HCT116 (cell line): ENCODE measurements around the gene WDPCP. TPM values are rescaled to one million over a fixed set of nuclear protein-coding genes. Genes with fewer than 3 reads are reported as not detected.

Experiments used
- ATAC-seq: fragments of 200-7000 bp; cut with Tn5 transposase; 2 replicates; pipeline ENCODE4 v1.9.1; 2020; ENCODE audit warnings: mild to moderate bottlenecking, moderate library complexity
- BruUV-seq: library from RNA; stranded (reverse); fragments of 400-500 nt; replicated peaks from 2 replicates; lab custom pipeline; 2021; lab: Mats Ljungman, UMichigan
- CTCF ChIA-PET: fragments of 300-600 bp; sonication (Branson Sonifier 250); formaldehyde crosslinking; loops from one replicate; lab custom pipeline; 2021; ENCODE audit warnings: antibody characterized with exemption; lab: Charles Lee
- POLR2A ChIA-PET: fragments of 300-600, 350-600 bp; sonication (Branson Sonifier 250); formaldehyde crosslinking; loops from one replicate; lab custom pipeline; 2021; ENCODE audit warnings: antibody characterized with exemption; lab: Charles Lee
- RAD21 ChIA-PET, 2 experiments: fragments of 300-600 bp; sonication (Branson Sonifier 250); formaldehyde crosslinking; loops; one replicate each; lab custom pipeline; 2023; ENCODE audit warnings: low total read pairs in 2 of 2; ENCODE audit not compliant: uncharacterized antibody in 2 of 2, unreplicated experiment in 2 of 2, low non-redundant PET in 1 of 2; lab: Charles Lee
- DNase-seq: peaks from one replicate; pipeline ENCODE4 v3.0.0-alpha.2; 2010; ENCODE audit warnings: low read depth, low spot score
- H2AFZ ChIP-seq: fragments of 200-600 bp; shearing (Covaris generic), sonication (generic); 2 replicates; pipeline ENCODE4 v1.6.1; 2017; ENCODE audit warnings: low read depth, mixed run types, mixed read lengths, antibody characterized with exemption, low read length; ENCODE audit not compliant: poor library complexity, severe bottlenecking
- H3K27ac ChIP-seq: 2 replicates; pipeline ENCODE4 v1.5.1; 2012; ENCODE audit warnings: low read depth, low read length
- H3K27me3 ChIP-seq: fragments of 200-600 bp; sonication (generic); 2 replicates; pipeline ENCODE4 v1.6.1; 2016; ENCODE audit warnings: mixed run types, low read length, mixed read lengths; ENCODE audit not compliant: insufficient read depth
- H3K36me3 ChIP-seq, 2 experiments: fragments of 200-500 bp in 1 of 2; fragments of 200-600 bp in 1 of 2; sonication (Bioruptor generic) in 1 of 2; sonication (generic) in 1 of 2; 2 replicates each; pipeline versions ENCODE4 v1.5.1 to v1.6.1; 2014 to 2016; ENCODE audit warnings: low read length in 2 of 2, inconsistent platforms in 1 of 2, mixed read lengths in 1 of 2, mixed run types in 1 of 2; ENCODE audit not compliant: insufficient read depth in 2 of 2, control insufficient read depth in 1 of 2
- H3K4me1 ChIP-seq, 2 experiments: fragments of 200-600 bp in 1 of 2; sonication (generic) in 1 of 2; 2 replicates each; pipeline versions ENCODE4 v1.5.1 to v1.6.1; 2012 to 2017; ENCODE audit warnings: low read length in 2 of 2, inconsistent platforms in 1 of 2, mild to moderate bottlenecking in 1 of 2, mixed read lengths in 1 of 2, mixed run types in 1 of 2, moderate library complexity in 1 of 2; ENCODE audit not compliant: insufficient read depth in 2 of 2, control insufficient read depth in 1 of 2
- H3K4me2 ChIP-seq: fragments of 200-600 bp; sonication (generic); 2 replicates; pipeline ENCODE4 v1.6.1; 2017; ENCODE audit warnings: mixed run types, low read length, mixed read lengths
- H3K4me3 ChIP-seq, 2 experiments: fragments of 200-600 bp in 1 of 2; sonication (generic) in 1 of 2; replicated peaks in 1 of 2; 2 replicates each; pipeline ENCODE4 v1.5.1; 2011 to 2016; ENCODE audit warnings: low read length in 2 of 2, control low read depth in 1 of 2, low read depth in 1 of 2, mild to moderate bottlenecking in 1 of 2, mixed read lengths in 1 of 2, mixed run types in 1 of 2
- H3K79me2 ChIP-seq: fragments of 200-600 bp; sonication (generic); 2 replicates; pipeline ENCODE4 v1.6.1; 2017; ENCODE audit warnings: mild to moderate bottlenecking, mixed run types, low read length, moderate library complexity, mixed read lengths; ENCODE audit not compliant: insufficient read depth
- H3K9ac ChIP-seq: fragments of 200-600 bp; sonication (generic); 2 replicates; pipeline ENCODE4 v1.6.1; 2016; ENCODE audit warnings: low read length, mixed read lengths
- H3K9me2 ChIP-seq: fragments of 200-600 bp; sonication (generic), shearing (Covaris generic); 2 replicates; pipeline ENCODE4 v1.6.1; 2017; ENCODE audit warnings: mixed run types, mild to moderate bottlenecking, moderate library complexity; ENCODE audit not compliant: insufficient read depth
- H3K9me3 ChIP-seq, 2 experiments: fragments of 200-500 bp in 1 of 2; fragments of 200-600 bp in 1 of 2; sonication (Bioruptor generic) in 1 of 2; sonication (generic) in 1 of 2; 2 replicates each; pipeline ENCODE4 v1.6.1; 2014 to 2017; ENCODE audit warnings: low read length in 2 of 2, mixed read lengths in 2 of 2, inconsistent platforms in 1 of 2, low read depth in 1 of 2, mild to moderate bottlenecking in 1 of 2, mixed run types in 1 of 2, moderate library complexity in 1 of 2; ENCODE audit not compliant: control insufficient read depth in 1 of 2, insufficient read depth in 1 of 2
- H4K20me1 ChIP-seq: fragments of 200-600 bp; sonication (generic), shearing (Covaris generic); 2 replicates; pipeline ENCODE4 v1.6.1; 2017; ENCODE audit warnings: mixed run types, mild to moderate bottlenecking, moderate library complexity; ENCODE audit not compliant: insufficient read depth
- CEBPB ChIP-seq: IDR thresholded peaks from 2 replicates; pipeline ENCODE4 v1.6.1; 2012; ENCODE audit warnings: low read depth
- ELF1 ChIP-seq: IDR thresholded peaks from 2 replicates; pipeline ENCODE4 v1.6.1; 2012; ENCODE audit warnings: low read depth, borderline replicate concordance
- FOSL1 ChIP-seq: IDR thresholded peaks from 2 replicates; pipeline ENCODE4 v1.6.1; 2012; ENCODE audit warnings: low read depth
- POLR2AphosphoS5 ChIP-seq: IDR thresholded peaks from 2 replicates; pipeline ENCODE4 v1.6.1; 2011; ENCODE audit warnings: mild to moderate bottlenecking, low read depth, low read length, moderate library complexity
- RAD21 ChIP-seq: IDR thresholded peaks from 2 replicates; pipeline ENCODE4 v1.6.1; 2012; ENCODE audit warnings: low read depth, mild to moderate bottlenecking
- SIN3A ChIP-seq: IDR thresholded peaks from 2 replicates; pipeline ENCODE4 v1.6.1; 2012; ENCODE audit warnings: low read depth
- SP1 ChIP-seq: IDR thresholded peaks from 2 replicates; pipeline ENCODE4 v1.6.1; 2012; ENCODE audit warnings: low read depth
- TCF7L2 ChIP-seq: IDR thresholded peaks from 2 replicates; pipeline ENCODE4 v1.7.0; 2011; ENCODE audit warnings: borderline replicate concordance, inconsistent platforms; ENCODE audit not compliant: insufficient read depth, insufficient read length; ENCODE audit errors: extremely low read depth
- ZFX ChIP-seq: fragments of 450-650 bp; IDR thresholded peaks from 2 replicates; pipeline ENCODE4 v1.6.1; 2017
- ZNF274 ChIP-seq: fragments of 200-500 bp; sonication (Bioruptor generic); IDR thresholded peaks from 2 replicates; pipeline ENCODE4 v1.6.1; 2014; ENCODE audit warnings: mild to moderate bottlenecking, low read depth, low read length, inconsistent platforms
- intact Hi-C: fragments of 100-400 bp; cut with micrococcal nuclease; formaldehyde crosslinking; loops from 2 replicates; pipeline ENCODE4 v1.10.0; 2022
- total RNA-seq: library from RNA; stranded (reverse); gene quantifications from one replicate; pipeline ENCODE4 v1.2.1, GENCODE V29; 2021; ENCODE audit not compliant: unreplicated experiment
- TF ChIP-seq, protein P1 (sequence below): IDR thresholded peaks from 2 replicates; pipeline ENCODE4 v1.6.1; 2012
- TF ChIP-seq, protein P2 (sequence below): IDR thresholded peaks from 2 replicates; pipeline ENCODE4 v1.6.1; 2012; ENCODE audit warnings: low read depth
- TF ChIP-seq, protein P3 (sequence below): IDR thresholded peaks from 2 replicates; pipeline ENCODE4 v1.6.1; 2012
- TF ChIP-seq, protein P4 (sequence below): IDR thresholded peaks from 2 replicates; pipeline ENCODE4 v1.6.1; 2011; ENCODE audit warnings: mild to moderate bottlenecking, low read length, moderate library complexity; ENCODE audit not compliant: insufficient replicate concordance; ENCODE audit errors: extremely low read depth

The WDPCP gene
- total RNA-seq, 1 experiment from 2014 or later = 4.1 TPM

DNA sequence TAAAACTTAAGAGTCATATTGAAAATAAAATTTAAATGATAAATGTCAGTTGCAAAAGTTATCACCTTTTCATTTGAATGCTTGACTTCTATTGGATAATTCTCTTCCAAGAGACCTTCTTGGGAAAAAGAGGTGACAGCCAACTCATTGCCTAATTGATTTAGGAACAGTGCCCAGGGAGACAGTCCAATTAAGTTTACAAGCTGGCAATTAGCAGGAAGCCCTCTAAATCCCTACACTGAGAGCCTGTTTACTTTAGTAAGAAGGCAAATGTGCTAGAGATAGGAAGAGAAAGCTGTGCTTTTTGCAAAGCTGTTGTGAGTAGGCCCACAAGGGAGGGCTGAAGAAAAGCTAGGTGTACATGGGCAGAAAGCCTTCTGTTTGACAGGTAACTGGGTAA, 189.1 kb downstream of the WDPCP start:
- intact Hi-C loops = no loop called here
- Histone ChIP-seq H3K27me3 (no peaks in the 10 kb centered on the region), H2AFZ (no peak overlapping the region), H3K4me1 (no peaks in the 10 kb centered on the region), H3K9me3 (no peaks in the 10 kb centered on the region), H3K79me2 (no peaks in the 10 kb centered on the region), H3K9me2 (no peaks in the 10 kb centered on the region), H4K20me1 (no peaks in the 10 kb centered on the region), H3K4me3 (no peak overlapping the region), H3K4me2 (no peak overlapping the region), H3K27ac (no peak overlapping the region), H3K9ac (no peak overlapping the region), H3K36me3 (no peaks in the 10 kb centered on the region)
- no peak for DNase-seq
- TF ChIP-seq POLR2AphosphoS5 (no peak), SP1 (no peak), SIN3A (no peak), ZFX (no peak), CEBPB (no peak), ZNF274 (no peak), RAD21 (no peak), FOSL1 (no peak), TCF7L2 (no peak), ELF1 (no peak)
- TF ChIP-seq, protein P1, sequence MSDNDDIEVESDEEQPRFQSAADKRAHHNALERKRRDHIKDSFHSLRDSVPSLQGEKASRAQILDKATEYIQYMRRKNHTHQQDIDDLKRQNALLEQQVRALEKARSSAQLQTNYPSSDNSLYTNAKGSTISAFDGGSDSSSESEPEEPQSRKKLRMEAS = no peak
- TF ChIP-seq, protein P2, sequence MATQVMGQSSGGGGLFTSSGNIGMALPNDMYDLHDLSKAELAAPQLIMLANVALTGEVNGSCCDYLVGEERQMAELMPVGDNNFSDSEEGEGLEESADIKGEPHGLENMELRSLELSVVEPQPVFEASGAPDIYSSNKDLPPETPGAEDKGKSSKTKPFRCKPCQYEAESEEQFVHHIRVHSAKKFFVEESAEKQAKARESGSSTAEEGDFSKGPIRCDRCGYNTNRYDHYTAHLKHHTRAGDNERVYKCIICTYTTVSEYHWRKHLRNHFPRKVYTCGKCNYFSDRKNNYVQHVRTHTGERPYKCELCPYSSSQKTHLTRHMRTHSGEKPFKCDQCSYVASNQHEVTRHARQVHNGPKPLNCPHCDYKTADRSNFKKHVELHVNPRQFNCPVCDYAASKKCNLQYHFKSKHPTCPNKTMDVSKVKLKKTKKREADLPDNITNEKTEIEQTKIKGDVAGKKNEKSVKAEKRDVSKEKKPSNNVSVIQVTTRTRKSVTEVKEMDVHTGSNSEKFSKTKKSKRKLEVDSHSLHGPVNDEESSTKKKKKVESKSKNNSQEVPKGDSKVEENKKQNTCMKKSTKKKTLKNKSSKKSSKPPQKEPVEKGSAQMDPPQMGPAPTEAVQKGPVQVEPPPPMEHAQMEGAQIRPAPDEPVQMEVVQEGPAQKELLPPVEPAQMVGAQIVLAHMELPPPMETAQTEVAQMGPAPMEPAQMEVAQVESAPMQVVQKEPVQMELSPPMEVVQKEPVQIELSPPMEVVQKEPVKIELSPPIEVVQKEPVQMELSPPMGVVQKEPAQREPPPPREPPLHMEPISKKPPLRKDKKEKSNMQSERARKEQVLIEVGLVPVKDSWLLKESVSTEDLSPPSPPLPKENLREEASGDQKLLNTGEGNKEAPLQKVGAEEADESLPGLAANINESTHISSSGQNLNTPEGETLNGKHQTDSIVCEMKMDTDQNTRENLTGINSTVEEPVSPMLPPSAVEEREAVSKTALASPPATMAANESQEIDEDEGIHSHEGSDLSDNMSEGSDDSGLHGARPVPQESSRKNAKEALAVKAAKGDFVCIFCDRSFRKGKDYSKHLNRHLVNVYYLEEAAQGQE = no peak
- TF ChIP-seq, protein P3, sequence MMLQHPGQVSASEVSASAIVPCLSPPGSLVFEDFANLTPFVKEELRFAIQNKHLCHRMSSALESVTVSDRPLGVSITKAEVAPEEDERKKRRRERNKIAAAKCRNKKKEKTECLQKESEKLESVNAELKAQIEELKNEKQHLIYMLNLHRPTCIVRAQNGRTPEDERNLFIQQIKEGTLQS = no peak
- TF ChIP-seq, protein P4, sequence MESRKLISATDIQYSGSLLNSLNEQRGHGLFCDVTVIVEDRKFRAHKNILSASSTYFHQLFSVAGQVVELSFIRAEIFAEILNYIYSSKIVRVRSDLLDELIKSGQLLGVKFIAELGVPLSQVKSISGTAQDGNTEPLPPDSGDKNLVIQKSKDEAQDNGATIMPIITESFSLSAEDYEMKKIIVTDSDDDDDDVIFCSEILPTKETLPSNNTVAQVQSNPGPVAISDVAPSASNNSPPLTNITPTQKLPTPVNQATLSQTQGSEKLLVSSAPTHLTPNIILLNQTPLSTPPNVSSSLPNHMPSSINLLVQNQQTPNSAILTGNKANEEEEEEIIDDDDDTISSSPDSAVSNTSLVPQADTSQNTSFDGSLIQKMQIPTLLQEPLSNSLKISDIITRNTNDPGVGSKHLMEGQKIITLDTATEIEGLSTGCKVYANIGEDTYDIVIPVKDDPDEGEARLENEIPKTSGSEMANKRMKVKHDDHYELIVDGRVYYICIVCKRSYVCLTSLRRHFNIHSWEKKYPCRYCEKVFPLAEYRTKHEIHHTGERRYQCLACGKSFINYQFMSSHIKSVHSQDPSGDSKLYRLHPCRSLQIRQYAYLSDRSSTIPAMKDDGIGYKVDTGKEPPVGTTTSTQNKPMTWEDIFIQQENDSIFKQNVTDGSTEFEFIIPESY = no peak
- ATAC-seq = no peak
- ChIA-PET POLR2A (no interaction called here), CTCF (no interaction called here), RAD21 (no interaction called here)
- BruUV-seq = no TSS peak
